SU-DHL-6 (cell line): ENCODE measurements around the gene RPUSD2.

ENCODE experiments used
- EZH2phosphoT487 ChIP-seq: fragments of 200-600 bp; sonication (generic), shearing (Covaris generic); conservative IDR thresholded peaks from 2 replicates; pipeline ENCODE4 v1.6.1; 2018; ENCODE audit warnings: mild to moderate bottlenecking, antibody characterized with exemption, low read length, moderate library complexity, mixed read lengths
- TF ChIP-seq, protein P1 (sequence below): fragments of 200-600 bp; sonication (generic); IDR thresholded peaks from one replicate; pipeline ENCODE4 v1.5.1; 2017; ENCODE audit warnings: antibody characterized with exemption, mild to moderate bottlenecking, low read length, moderate library complexity; ENCODE audit not compliant: insufficient read depth, poor library complexity, severe bottlenecking

GRCh38 chr15:40528801-40529200, 40.3 kb upstream of the RPUSD2 start:
- TF ChIP-seq, protein P1, sequence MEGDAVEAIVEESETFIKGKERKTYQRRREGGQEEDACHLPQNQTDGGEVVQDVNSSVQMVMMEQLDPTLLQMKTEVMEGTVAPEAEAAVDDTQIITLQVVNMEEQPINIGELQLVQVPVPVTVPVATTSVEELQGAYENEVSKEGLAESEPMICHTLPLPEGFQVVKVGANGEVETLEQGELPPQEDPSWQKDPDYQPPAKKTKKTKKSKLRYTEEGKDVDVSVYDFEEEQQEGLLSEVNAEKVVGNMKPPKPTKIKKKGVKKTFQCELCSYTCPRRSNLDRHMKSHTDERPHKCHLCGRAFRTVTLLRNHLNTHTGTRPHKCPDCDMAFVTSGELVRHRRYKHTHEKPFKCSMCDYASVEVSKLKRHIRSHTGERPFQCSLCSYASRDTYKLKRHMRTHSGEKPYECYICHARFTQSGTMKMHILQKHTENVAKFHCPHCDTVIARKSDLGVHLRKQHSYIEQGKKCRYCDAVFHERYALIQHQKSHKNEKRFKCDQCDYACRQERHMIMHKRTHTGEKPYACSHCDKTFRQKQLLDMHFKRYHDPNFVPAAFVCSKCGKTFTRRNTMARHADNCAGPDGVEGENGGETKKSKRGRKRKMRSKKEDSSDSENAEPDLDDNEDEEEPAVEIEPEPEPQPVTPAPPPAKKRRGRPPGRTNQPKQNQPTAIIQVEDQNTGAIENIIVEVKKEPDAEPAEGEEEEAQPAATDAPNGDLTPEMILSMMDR = no peak
- no peak for TF ChIP-seq EZH2phosphoT487
